ENCODE measurements around the gene KCNQ2.

Gene KCNQ2

GRCh38 chr20:63356931-63357879 lies 115.2 kb downstream of the KCNQ2 start:
- no peak for DNase-seq (ENCODE audit: low read depth)

DNA sequence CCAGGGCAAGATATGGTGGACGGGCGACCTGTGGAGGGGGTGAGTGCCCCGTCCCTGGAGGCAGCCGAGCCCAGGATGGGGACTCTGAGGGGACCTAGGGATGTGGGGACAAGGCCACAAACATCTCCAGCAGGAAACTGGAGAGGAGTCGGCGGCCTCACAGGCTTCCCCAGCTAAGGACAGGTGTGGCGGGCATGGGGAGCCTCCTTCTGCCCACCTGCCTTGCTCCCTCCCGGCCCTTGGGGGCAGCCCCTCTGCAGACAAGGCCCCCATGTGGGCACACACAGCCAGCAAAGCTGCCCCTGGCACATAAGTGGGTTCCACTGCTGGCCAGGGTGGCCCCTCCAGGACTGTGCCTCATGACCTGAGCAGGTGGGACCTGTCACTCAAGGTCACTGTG lies 115.9 kb downstream of the KCNQ2 start:
- DNase-seq (ENCODE audit: low read depth): no peak

DNA sequence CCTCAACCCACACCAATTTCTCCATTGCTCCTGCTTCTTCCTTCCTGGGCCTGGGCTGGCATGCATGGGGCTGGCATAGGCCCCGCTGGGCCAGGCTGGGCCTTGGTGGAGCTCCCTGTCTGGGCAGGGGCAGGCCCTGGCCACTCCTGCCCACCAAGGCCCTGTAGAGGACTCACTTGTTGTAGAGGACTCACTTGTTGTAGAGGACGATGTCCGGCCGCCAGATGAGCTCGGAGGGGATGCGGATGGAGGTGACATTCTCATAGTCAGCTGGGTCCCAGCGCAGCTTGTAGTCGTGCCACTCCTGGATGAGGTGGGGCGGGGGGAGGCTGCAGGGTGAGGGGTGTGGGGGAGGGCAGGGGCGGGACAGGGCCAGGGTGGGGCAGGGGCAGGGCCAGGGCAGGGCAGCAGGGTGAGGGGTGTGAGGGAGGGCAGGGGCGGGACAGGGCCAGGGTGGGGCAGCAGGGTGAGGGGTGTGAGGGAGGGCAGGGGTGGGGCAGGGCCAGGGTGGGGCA lies 116.6 kb downstream of the KCNQ2 start:
- DNase-seq (ENCODE audit: low read depth): no peak

- DNase-seq (ENCODE audit: low read depth): no peak
These were observed 117.7 kb downstream of the KCNQ2 start for GRCh38 chr20:63354636-63355350.

GRCh38 chr20:63352811-63353221 lies 119.6 kb downstream of the KCNQ2 start:
- DNase-seq (ENCODE audit: low read depth): no peak

DNA sequence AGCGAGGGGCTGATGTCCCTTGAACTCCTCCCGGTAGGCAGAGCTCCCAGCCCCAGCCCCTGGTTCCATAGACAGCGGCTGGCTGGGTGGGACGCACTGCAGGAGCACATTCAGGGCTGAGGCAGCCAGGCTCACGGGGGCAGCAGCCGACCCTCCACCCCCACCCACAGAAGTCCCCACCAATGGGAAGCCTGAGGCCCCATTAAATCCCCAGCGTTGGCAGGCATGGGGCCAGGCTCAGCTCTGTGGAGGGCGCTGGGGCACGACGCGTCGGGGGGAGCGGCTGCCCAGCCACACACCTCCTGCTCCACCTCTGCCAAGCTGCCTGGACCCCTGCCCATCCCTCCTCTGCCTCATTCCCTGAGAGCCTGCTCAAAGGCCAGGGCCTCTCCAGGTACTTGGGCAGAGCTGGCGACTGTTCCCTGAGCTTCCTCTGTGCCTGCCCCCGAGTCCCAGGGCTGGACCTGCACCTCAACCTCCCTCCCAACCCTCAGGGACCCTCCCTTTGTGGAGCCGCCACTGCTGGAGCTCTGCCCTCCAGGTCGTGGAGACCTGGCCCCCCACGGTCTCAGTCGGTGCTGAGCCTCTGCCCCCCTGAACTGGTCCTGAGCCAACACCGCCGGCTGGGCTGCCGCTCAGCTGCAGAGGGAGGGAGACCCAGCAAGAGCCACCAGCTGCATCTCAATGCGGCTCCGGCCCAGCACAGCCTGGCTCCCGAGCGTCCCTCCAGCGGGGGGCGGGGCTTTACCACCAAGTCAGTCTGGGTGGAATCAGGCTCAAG lies 120.5 kb downstream of the KCNQ2 start:
- DNase-seq (ENCODE audit: low read depth): no peak

DNA sequence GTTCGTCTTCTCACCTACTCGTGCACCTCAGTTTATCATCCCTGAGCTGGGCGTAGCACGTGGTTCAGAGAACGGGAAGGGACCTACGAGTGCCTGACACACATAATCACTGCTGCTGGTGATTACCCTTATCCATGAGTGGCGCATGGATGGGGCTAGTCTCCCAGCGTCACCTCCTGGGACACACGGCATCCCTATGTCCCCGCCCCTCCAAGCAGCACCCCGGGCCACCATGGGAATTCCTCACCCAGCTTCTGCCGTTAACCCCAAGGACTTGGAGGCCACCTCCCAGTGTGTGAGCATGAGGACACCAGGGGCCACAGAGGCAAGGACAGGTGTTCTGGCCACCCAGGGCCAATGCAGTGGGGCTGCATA lies 121.1 kb downstream of the KCNQ2 start:
- no peak for DNase-seq (ENCODE audit: low read depth)

DNA sequence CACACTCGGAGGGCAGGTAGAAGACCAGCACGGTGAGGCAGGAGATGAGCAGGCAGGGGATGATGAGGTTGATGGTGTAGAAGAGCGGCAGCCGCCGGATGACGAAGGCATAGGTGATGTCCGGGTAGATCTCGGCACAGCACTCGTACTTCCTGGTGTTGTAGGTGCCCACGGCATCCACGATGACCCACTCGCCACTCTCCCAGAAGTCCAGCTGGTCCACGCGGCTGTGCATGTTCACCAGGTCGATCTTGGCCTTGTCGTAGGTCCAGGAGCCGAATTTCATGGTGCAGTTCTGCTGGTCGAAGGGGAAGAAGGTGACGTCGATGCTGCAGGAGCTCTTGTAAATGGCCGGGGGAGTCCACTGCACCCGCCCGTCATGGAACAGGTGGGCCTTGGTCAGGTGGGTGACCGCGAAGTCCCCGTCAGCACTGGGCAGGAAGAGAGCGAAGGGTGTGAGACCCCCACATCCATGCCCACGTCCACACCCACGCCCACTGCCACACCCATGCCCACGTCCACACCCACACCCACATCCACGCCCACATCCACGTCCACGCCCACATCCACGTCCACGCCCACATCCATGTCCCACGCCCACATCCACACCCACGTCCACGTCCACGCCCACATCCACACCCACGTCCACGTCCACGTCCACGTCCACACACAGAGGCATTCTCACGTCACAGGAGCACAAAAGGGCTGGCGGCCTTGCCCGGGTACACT lies 121.7 kb downstream of the KCNQ2 start:
- no peak for DNase-seq (ENCODE audit: low read depth)
